Upper lobe of left lung (tissue), 4 donors: ENCODE measurements around the gene TLK2.
"Not testable (repeated sequence)": the region's sequence is repeated elsewhere in the genome, so short reads cannot be mapped to it uniquely, and the experiment has no call there.

ENCODE experiments used
- EP300 ChIP-seq, 4 donors: sonication (generic); formaldehyde crosslinking; IDR thresholded peaks; one replicate each; pipeline ENCODE4 v1.5.1; 2017; ENCODE audit warnings: antibody characterized with exemption in 4 of 4, control low read depth in 2 of 4
- POLR2A ChIP-seq, 4 donors: fragments of 450-650 bp; IDR thresholded peaks; one replicate each; pipeline ENCODE4 v1.5.1; 2016 to 2017; ENCODE audit warnings: antibody characterized with exemption in 4 of 4, mild to moderate bottlenecking in 2 of 4
- POLR2AphosphoS5 ChIP-seq, 2 donors: sonication (generic); formaldehyde crosslinking; IDR thresholded peaks; one replicate each; pipeline ENCODE4 v1.5.1; 2017; ENCODE audit warnings: antibody characterized with exemption in 2 of 2
- TF ChIP-seq, protein P1 (sequence below), 6 experiments: fragments of 450-650 bp in 4 of 6; fragments of 200-600 bp in 2 of 6; sonication (generic) in 2 of 6; IDR thresholded peaks; one replicate each; pipeline ENCODE4 v1.5.1; 2016 to 2019; ENCODE audit warnings: antibody characterized with exemption in 6 of 6

DNA sequence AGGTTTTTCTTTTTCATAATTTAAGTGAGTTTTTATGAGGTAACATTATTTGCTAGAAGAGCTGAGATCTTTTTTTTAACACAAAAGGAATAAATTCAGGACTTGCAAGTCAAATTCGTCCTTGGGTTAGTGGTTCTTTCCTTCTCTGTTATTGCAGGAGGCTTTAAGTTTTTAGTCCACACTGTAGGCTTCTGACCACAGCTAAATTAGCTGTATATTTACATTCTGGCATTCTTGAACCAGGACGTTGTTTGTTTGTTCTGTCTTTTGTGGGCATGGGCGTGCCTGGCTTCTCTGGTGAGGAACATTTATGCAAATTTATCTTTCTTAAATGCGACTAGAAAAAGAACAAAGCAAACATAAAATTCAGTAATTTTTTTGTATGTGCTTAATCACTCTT, 80.3 kb downstream of the TLK2 start:
- TF ChIP-seq, protein P1, sequence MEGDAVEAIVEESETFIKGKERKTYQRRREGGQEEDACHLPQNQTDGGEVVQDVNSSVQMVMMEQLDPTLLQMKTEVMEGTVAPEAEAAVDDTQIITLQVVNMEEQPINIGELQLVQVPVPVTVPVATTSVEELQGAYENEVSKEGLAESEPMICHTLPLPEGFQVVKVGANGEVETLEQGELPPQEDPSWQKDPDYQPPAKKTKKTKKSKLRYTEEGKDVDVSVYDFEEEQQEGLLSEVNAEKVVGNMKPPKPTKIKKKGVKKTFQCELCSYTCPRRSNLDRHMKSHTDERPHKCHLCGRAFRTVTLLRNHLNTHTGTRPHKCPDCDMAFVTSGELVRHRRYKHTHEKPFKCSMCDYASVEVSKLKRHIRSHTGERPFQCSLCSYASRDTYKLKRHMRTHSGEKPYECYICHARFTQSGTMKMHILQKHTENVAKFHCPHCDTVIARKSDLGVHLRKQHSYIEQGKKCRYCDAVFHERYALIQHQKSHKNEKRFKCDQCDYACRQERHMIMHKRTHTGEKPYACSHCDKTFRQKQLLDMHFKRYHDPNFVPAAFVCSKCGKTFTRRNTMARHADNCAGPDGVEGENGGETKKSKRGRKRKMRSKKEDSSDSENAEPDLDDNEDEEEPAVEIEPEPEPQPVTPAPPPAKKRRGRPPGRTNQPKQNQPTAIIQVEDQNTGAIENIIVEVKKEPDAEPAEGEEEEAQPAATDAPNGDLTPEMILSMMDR (IDR thresholded peaks at IDR 0.05) = not testable (repeated sequence)
- TF ChIP-seq POLR2A, POLR2AphosphoS5, EP300 (IDR thresholded peaks at IDR 0.05): not testable (repeated sequence)
